ENCODE data around the gene SLC38A10.

DNA sequence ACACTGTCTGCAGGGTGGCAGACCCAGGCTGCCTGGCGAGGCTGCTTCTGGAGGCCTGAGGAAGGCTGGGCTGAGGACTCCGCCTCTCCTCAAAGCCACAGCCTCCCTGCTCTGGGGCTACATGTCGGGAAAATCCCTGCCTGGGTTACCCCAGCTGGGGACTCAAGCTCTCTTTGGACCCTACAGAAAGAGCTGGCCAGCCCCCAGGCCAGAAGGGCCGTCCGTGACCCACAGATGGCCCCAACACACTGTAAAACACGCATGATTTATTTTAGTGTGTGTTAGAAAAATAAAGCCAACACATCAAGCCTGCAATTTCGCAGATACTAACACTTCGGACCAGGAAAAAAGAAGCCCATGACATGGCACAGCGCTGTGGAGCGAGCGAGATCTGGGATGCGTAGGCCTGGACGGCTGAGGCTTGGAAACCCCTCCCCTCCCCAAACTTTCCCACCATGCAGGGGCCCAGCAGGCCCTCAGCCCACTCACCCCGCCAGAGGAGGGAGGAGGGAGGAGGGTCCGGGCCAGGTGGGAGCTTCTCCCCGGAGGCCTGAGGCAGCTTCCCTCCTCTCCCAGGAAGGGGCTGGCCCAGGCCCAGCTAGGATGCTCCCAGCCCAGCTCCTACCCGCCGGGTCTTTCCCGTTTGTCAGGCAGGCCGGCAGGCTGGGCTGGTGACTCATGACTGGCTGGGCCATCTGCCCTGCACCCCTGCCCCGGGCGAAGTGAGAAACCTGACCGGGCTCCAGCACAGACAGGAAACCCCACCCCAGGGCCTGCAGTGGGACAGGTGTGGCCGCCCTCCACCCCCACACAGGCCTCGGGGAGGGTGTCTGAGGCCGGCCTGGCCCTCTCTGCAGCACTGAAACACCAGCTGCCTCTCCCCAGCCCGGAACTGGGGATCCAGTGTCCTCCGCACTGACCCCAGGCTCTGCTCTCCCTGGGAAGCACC, 34.1 kb upstream of the SLC38A10 start:
- TF ChIP-seq, protein P1, sequence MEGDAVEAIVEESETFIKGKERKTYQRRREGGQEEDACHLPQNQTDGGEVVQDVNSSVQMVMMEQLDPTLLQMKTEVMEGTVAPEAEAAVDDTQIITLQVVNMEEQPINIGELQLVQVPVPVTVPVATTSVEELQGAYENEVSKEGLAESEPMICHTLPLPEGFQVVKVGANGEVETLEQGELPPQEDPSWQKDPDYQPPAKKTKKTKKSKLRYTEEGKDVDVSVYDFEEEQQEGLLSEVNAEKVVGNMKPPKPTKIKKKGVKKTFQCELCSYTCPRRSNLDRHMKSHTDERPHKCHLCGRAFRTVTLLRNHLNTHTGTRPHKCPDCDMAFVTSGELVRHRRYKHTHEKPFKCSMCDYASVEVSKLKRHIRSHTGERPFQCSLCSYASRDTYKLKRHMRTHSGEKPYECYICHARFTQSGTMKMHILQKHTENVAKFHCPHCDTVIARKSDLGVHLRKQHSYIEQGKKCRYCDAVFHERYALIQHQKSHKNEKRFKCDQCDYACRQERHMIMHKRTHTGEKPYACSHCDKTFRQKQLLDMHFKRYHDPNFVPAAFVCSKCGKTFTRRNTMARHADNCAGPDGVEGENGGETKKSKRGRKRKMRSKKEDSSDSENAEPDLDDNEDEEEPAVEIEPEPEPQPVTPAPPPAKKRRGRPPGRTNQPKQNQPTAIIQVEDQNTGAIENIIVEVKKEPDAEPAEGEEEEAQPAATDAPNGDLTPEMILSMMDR (conservative IDR thresholded peaks at IDR 0.05; ENCODE audit: low read depth, low read length): no peak
- no peak for TF ChIP-seq POLR2A (IDR thresholded peaks at IDR 0.05; ENCODE audit: low read depth, low read length)
- TF ChIP-seq MXI1 (IDR thresholded peaks at IDR 0.05; ENCODE audit: borderline replicate concordance, low read depth, low read length): no peak
- TF ChIP-seq CEBPB (IDR thresholded peaks at IDR 0.05; ENCODE audit: low read depth, low read length): no peak
- TF ChIP-seq RAD21 (IDR thresholded peaks at IDR 0.05; ENCODE audit: low read length): no peak
- TF ChIP-seq, protein P2, sequence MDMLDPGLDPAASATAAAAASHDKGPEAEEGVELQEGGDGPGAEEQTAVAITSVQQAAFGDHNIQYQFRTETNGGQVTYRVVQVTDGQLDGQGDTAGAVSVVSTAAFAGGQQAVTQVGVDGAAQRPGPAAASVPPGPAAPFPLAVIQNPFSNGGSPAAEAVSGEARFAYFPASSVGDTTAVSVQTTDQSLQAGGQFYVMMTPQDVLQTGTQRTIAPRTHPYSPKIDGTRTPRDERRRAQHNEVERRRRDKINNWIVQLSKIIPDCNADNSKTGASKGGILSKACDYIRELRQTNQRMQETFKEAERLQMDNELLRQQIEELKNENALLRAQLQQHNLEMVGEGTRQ (IDR thresholded peaks at IDR 0.05; ENCODE audit: low read depth, low read length): no peak
- no peak for TF ChIP-seq RFX5 (IDR thresholded peaks at IDR 0.05; ENCODE audit: low read depth, low read length)

All from IMR-90 (cell line).